ENCODE measurements around the gene PAMR1.

DNA sequence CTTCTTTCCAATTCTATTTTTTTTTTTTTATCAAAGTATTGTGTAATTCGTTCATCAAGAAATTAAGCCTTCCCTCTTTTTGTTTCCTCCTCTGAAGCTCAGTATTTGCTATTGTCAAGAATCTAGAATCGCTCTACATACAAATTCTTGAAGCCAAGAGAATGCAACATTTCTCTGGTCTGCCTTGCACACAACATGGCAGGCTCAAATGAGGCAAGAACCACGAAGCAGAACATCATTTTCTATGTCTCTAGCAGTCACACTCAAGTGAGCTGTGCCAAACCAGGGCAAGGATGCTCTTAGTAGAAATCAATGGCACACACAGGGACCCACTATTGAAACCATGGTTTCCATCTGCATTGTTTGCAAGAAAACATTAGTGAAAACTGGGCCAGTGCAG lies 59.4 kb downstream of the PAMR1 start:
- no peak for TF ChIP-seq SIN3A (IDR thresholded peaks at IDR 0.05; ENCODE audit: borderline replicate concordance, insufficient read depth, low read length)
- no peak for TF ChIP-seq REST (IDR thresholded peaks at IDR 0.05; ENCODE audit: insufficient read depth in 1 of 2, low read depth in 2 of 2, low read length in 2 of 2)
- TF ChIP-seq POLR2AphosphoS5 (IDR thresholded peaks at IDR 0.05; ENCODE audit: low read depth, low read length), result no peak
- no peak for TF ChIP-seq TAF1 (IDR thresholded peaks at IDR 0.05; ENCODE audit: borderline replicate concordance, insufficient read depth, low read length)

Data from PFSK-1 (cell line).